HepG2 (cell line): Measurements from ENCODE around the gene RBM28. TPM values are rescaled to one million over a fixed set of nuclear protein-coding genes. Genes with fewer than 3 reads are reported as not detected.

Experiments used
- CENPT ChIP-seq: sonication (generic); formaldehyde crosslinking; IDR thresholded peaks from 2 replicates; pipeline ENCODE4 v1.8.0; 2022; ENCODE audit warnings: low read depth, mild to moderate bottlenecking, moderate library complexity, missing genetic modification reagents
- NFE2 ChIP-seq: sonication (generic); formaldehyde crosslinking; IDR thresholded peaks from 2 replicates; pipeline ENCODE4 v1.4.0; 2020; ENCODE audit warnings: missing genetic modification reagents
- RFXAP ChIP-seq: sonication (generic); formaldehyde crosslinking; IDR thresholded peaks from 2 replicates; pipeline ENCODE4 v1.4.0; 2020; ENCODE audit warnings: missing genetic modification reagents, borderline replicate concordance
- SYNCRIP ChIP-seq: fragments of 200-400 bp; formaldehyde crosslinking; IDR thresholded peaks from 2 replicates; pipeline ENCODE4 v1.6.1; 2018; ENCODE audit warnings: mild to moderate bottlenecking, low read depth, low read length; ENCODE audit not compliant: insufficient read depth
- ZFP37 ChIP-seq: sonication (generic); formaldehyde crosslinking; IDR thresholded peaks from 2 replicates; pipeline ENCODE4 v1.4.0; 2020; ENCODE audit warnings: missing genetic modification reagents, borderline replicate concordance
- ZNF367 ChIP-seq: sonication (generic); formaldehyde crosslinking; IDR thresholded peaks from 2 replicates; pipeline ENCODE4 v1.4.0; 2020; ENCODE audit warnings: missing genetic modification reagents, borderline replicate concordance
- ZNF543 ChIP-seq: sonication (generic); formaldehyde crosslinking; IDR thresholded peaks from 2 replicates; pipeline ENCODE4 v1.4.0; 2020; ENCODE audit warnings: mild to moderate bottlenecking, missing genetic modification reagents
- polyA plus RNA-seq, 8 experiments: library from polyadenylated mRNA; depleted of rRNA in 3 of 8; stranded (reverse) in 7 of 8; unstranded in 1 of 8; fragments of >200 nt; fragmentation: Illumina TruSeq in 4 of 8; extraction: Trizol in 4 of 8; gene quantifications; 2 replicates each; pipeline versions ENCODE4 v1.2.1 to v1.2.3, GENCODE V29; 2011 to 2016; ENCODE audit warnings: low read depth in 4 of 8, missing spikeins in 1 of 8, mixed read lengths in 1 of 8; ENCODE audit not compliant: insufficient read depth in 1 of 8
- total RNA-seq, 5 experiments: library from RNA; depleted of rRNA; stranded (reverse); fragments of >200 nt; fragmentation: Illumina TruSeq; extraction: Trizol; gene quantifications; 2 replicates each; pipeline ENCODE4 v1.2.3, GENCODE V29; 2016; ENCODE audit warnings: low read depth in 1 of 5
- TF ChIP-seq, protein P1 (sequence below): sonication (generic); formaldehyde crosslinking; IDR thresholded peaks from 2 replicates; pipeline ENCODE4 v1.8.1; 2022; ENCODE audit warnings: low read depth, mild to moderate bottlenecking, missing genetic modification reagents
- TF ChIP-seq, protein P2 (sequence below): sonication (generic); formaldehyde crosslinking; IDR thresholded peaks from 2 replicates; pipeline ENCODE4 v1.4.0; 2020; ENCODE audit warnings: missing genetic modification reagents
- TF ChIP-seq, protein P3 (sequence below): sonication (generic); formaldehyde crosslinking; IDR thresholded peaks from 2 replicates; pipeline ENCODE4 v1.5.0; 2020; ENCODE audit warnings: mild to moderate bottlenecking, missing genetic modification reagents

The RBM28 gene
- total and polyA plus RNA-seq, 2 of the 13 experiments (the other 11 are each of a cell fraction or from before 2014, with no cell fraction given) = 20.5 to 49.0 TPM

DNA sequence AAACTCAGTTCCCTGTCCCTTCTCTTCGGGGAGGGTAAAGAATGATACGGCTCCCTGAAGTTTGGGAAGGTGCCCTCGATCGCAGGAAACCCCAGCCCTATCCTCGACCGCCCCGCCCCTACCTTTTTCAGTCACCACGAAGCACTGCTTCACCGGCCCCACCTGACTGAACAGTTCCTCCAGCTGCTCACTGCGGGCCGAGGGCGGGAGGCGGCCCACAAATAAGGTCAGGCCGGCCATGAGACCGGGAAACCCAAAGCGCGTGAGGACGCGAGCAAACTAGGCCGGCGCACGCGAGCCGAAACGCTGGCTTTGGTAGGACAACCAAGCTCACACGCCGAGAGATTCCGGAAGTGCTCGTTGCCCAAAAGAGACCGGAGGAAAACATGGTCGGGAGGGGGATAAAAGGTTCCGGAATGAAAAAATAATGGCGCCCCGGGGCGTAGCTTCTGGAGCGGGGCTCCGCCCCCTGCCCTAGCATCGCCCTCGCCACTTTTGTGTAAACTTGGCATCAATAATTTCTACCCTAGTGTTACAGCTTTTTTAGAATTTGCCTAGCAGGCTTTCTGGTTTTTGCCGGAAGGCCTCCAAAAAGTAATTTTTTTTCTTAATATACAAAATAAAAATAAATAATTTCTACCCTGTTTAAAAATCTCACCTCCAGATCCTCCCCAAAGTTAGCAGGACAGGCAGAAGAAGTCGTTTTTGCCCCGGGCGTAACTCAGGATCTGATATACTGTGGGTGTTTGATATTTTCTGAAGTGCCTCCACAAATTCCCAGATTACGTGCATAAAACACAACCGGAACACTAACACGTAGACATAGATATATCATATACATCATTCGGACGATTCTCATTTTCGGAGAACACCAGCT, at the start of gene RBM28 (continued):
- TF ChIP-seq, protein P1, sequence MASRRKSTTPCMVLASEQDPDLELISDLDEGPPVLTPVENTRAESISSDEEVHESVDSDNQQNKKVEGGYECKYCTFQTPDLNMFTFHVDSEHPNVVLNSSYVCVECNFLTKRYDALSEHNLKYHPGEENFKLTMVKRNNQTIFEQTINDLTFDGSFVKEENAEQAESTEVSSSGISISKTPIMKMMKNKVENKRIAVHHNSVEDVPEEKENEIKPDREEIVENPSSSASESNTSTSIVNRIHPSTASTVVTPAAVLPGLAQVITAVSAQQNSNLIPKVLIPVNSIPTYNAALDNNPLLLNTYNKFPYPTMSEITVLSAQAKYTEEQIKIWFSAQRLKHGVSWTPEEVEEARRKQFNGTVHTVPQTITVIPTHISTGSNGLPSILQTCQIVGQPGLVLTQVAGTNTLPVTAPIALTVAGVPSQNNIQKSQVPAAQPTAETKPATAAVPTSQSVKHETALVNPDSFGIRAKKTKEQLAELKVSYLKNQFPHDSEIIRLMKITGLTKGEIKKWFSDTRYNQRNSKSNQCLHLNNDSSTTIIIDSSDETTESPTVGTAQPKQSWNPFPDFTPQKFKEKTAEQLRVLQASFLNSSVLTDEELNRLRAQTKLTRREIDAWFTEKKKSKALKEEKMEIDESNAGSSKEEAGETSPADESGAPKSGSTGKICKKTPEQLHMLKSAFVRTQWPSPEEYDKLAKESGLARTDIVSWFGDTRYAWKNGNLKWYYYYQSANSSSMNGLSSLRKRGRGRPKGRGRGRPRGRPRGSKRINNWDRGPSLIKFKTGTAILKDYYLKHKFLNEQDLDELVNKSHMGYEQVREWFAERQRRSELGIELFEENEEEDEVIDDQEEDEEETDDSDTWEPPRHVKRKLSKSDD (CRISPR knock-in tag) = peak; percentile 97
- peak; percentile 100 for TF ChIP-seq CENPT (CRISPR knock-in tag)
- no peak for TF ChIP-seq SYNCRIP
- TF ChIP-seq NFE2 (CRISPR knock-in tag) = peak; percentile 47; the same call in 1 of the 2 replicates
- peak; percentile 92; the same call in 1 of the 2 replicates for TF ChIP-seq RFXAP (CRISPR knock-in tag)
- peak; percentile 98 for TF ChIP-seq ZFP37 (CRISPR knock-in tag)
- TF ChIP-seq ZNF367 (CRISPR knock-in tag) = peak; percentile 89; the same call in 1 of the 2 replicates
- TF ChIP-seq, protein P2, sequence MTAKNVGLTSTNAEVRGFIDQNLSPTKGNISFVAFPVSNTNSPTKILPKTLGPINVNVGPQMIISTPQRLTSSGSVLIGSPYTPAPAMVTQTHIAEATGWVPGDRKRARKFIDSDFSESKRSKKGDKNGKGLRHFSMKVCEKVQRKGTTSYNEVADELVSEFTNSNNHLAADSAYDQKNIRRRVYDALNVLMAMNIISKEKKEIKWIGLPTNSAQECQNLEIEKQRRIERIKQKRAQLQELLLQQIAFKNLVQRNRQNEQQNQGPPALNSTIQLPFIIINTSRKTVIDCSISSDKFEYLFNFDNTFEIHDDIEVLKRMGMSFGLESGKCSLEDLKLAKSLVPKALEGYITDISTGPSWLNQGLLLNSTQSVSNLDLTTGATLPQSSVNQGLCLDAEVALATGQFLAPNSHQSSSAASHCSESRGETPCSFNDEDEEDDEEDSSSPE (CRISPR knock-in tag) = peak; percentile 98
- TF ChIP-seq, protein P3, sequence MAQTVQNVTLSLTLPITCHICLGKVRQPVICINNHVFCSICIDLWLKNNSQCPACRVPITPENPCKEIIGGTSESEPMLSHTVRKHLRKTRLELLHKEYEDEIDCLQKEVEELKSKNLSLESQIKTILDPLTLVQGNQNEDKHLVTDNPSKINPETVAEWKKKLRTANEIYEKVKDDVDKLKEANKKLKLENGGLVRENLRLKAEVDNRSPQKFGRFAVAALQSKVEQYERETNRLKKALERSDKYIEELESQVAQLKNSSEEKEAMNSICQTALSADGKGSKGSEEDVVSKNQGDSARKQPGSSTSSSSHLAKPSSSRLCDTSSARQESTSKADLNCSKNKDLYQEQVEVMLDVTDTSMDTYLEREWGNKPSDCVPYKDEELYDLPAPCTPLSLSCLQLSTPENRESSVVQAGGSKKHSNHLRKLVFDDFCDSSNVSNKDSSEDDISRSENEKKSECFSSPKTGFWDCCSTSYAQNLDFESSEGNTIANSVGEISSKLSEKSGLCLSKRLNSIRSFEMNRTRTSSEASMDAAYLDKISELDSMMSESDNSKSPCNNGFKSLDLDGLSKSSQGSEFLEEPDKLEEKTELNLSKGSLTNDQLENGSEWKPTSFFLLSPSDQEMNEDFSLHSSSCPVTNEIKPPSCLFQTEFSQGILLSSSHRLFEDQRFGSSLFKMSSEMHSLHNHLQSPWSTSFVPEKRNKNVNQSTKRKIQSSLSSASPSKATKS = peak; percentile 88; the same call in 1 of the 2 replicates
- TF ChIP-seq ZNF543 (CRISPR knock-in tag) = peak; percentile 98
- TF ChIP-seq, all 625 proteins: peak for 512
